Amygdala (tissue), 56 donors: ENCODE results near the gene POP4.

Experiments used
- DNase-seq, 56 donors: peaks; one replicate each; lab custom pipeline; 2025; lab: John Stamatoyannopoulos, UW

POP4 gene

DNA sequence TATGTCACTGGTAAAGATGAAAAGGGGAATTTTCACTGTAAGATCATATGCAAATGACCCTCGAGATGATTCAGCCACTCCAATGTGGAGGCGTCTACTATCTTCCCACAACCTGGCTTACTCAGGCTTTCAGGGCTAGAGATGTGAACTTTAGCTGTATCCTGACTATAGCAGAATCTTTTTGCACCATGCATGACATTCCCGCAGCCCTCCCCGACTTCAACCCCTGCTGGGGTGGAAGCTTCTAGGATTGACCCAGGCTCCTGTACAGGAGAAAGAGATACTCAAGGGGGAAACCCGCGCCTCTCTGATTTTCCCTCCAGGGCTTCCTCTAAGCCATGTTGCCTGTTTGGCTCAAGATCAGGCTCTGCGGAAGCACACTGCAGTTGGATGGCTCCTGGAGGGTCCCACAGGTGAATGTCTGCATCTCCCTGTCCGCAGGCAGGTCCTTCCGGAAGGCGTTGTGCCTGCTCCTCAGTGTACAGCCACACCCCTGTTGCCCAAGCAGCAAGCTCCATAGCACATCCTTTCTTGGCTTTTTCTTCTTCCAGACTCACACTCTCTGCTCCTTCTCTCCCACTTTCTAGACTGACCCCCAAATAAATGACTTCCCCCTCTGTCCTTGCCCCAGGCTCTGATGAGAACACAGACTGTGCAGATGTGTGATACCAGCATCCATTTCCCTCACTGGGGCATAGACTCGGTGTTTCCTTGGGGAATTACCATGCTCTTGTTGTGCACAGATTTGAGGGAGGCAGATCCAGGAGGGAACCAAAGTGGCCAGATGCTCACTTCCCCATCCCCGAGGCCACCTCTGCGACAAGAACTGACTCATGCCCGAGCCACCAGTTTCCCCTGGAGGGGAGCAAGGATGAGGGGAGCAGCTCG is 29.1 kb upstream of the POP4 start:
- no peak for DNase-seq

DNA sequence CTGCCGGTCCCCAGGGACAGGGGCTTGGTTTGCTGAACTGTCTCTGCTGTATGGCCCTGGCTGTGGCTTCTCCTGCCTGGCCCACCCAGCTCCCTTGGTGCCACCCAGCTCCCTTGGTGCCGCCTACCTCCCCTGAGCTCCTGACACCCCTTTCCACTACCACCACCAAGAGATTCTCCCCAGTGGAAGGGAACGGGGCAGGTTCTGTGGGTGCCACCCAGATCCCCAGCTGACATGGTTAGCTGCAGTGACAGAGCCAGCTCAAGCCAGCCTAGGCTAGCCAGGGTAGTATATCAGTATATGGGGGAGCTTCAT is 28.5 kb upstream of the POP4 start:
- DNase-seq: no peak

DNA sequence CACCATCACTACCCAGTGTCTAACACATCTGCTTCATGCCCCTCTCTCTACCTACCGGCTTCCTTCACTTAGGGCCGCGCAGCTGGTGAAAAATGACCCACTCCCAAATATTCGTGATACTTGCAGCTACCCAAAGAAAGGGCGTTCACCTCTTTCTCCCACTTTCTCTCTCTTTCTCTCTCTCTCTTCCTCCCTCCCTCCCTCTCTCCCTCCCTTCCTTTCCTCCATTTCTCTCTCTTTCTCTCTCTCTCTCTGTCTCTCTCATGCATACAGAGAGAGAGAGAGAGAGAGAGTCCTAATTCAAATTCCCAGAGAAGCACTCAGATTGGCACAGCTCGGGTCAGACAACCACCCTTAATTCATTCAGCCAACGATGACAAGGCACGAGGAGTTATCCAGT is 27.7 kb upstream of the POP4 start:
- no peak for DNase-seq

DNA sequence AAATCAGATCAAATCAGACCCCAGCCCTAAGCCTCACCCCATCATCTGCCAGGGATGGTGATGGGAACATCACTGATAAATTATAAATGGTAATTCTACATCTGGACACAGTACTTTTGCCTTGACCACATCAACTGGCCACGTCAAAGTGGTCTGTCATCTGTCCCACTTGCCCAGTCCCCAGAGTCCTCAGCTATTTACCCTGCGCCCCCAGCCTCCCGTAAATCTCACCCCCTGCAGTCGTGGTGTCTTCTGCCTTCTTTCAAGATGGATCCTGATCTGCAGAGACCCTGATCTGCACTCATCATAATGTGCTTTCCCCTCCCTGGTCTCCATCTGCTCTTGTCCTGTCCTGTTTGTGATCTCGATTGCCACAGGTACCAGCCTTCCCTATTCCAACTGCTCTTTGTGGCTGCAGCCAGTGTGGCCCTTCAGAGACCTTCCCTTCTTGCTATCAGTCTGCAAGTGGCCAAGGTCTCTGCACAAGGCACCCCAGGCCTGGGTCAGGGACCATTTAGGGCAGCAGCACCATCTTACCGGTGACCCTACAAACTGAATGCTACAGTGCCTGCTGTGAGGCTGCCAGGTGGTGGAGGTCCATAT is 26.7 kb upstream of the POP4 start:
- no peak for DNase-seq

DNA sequence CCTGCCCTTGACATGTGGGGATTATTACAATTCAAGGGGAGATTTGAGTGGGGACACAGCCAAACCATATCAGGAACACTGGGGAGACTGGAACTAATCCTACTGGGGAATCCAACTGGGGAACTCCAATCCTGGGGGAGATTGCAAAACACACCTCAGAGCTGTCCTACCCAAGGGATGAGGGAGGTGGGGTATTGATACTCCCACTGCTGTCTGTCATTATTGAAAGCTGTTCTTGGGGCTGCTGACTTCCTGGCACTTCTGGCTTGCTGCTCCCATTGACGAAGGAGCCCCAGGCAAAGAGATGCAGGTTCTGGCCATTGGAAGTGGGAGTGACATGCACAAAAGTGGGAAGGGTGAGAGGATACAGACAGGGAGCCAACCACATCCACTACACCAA is 24.7 kb upstream of the POP4 start:
- DNase-seq: no peak

- no peak for DNase-seq
Measured at GRCh38 chr19:29583196-29583999, 22.7 kb upstream of the POP4 start.

DNA sequence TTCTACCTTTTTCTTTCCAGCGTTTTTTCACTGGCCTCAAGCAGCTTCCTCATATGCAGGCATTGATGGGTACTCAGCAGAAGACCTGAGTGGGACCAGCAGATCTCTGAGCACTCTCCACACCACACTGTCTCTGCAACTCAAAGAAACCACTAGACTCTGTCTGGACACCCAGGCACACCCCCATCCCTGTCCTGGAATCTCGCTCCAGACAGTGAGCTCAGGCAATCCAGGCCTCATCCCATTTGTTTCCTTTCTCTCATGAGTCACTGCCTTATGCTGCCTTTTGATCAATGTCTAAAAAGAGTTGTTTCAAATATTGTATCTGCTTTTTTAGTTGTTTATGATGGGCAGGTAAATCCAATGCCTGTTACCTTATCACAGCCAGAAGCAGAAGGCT is 19.7 kb upstream of the POP4 start:
- DNase-seq: no peak

DNA sequence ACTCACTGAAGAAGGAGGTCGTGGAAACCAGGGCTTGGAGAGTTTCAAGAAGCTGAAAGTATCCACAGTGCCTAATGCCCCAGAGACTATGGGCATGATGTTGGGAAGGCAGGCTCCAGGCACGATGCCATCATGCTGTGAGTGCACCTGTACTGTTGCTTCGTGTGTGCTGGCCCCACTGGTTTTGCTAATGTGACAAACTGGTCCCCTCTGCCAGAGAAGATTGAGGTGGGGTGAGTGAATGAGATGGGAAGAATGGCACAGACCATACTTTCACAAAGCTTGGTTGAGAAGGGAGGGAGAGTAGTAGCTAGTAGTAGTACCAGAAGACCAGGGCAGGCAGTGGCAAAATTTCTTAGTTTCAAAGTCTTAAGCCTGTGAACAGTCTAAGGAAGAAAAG is 19.0 kb upstream of the POP4 start:
- no peak for DNase-seq

DNA sequence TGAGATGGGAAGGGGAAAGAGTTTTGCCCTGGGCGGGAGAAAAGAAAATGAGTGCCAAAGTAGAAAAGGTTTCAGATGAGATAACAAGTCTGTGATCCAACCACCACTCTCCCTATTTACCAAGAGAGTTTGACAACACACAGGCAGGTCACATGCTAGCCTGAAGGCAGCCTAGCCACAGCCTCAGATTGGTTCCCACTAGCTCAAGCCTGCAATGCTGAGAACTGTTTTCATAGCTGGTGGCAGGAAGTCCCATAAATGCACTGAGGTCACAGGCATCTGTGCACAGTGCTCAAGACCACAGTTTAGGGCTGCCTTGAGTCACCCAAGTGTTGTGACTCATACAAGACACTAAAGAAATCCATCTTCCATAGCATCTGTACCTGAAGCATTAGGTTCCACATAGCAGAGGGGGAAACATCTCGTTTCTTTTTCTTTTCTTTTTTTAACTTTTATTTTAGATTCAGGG is 18.5 kb upstream of the POP4 start:
- DNase-seq: no peak

DNA sequence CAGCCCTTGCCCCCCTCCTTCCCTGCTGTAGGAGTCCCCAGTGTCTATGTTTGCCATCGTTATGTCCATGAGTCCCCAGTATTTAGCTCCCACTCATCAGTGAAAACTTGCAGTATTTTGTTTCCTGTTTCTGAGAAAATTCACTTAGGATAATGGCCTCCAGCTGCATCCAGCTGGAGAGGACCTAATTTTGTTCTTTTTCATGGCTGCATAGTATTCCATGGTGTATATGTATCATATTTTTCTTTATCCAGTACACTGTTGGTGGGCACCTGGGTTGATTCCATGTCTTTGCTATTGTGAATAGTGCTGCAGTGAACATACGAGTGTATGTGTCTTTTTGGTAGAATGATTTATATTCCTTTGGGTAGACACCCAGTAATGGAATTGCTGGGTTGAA is 18.0 kb upstream of the POP4 start:
- no peak for DNase-seq

GRCh38 chr19:29590278-29590677 is 15.8 kb upstream of the POP4 start:
- no peak for DNase-seq

- no peak for DNase-seq
Measured at GRCh38 chr19:29591670-29592069, 14.4 kb upstream of the POP4 start.

DNA sequence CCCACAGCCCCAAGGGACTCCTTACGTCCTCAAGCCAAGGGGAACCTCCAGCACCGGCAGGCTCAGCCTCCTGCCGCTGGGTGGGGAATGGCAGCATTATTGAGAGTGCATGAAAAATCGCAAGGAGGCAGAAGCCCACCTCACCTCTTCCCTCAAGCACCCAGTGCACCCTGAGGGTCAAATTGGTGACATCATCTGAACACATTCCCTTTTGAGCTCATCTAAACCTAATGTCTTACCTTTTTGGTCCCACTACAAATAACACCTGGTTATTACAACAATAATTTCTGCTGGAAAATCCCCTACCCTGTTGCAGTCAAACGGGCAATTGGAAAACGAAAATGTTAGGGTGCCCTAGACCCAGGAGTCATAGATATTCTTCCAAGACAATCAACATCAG is 12.2 kb upstream of the POP4 start:
- DNase-seq: no peak

- DNase-seq: no peak
Measured at GRCh38 chr19:29596080-29596727, 9.9 kb upstream of the POP4 start.

DNA sequence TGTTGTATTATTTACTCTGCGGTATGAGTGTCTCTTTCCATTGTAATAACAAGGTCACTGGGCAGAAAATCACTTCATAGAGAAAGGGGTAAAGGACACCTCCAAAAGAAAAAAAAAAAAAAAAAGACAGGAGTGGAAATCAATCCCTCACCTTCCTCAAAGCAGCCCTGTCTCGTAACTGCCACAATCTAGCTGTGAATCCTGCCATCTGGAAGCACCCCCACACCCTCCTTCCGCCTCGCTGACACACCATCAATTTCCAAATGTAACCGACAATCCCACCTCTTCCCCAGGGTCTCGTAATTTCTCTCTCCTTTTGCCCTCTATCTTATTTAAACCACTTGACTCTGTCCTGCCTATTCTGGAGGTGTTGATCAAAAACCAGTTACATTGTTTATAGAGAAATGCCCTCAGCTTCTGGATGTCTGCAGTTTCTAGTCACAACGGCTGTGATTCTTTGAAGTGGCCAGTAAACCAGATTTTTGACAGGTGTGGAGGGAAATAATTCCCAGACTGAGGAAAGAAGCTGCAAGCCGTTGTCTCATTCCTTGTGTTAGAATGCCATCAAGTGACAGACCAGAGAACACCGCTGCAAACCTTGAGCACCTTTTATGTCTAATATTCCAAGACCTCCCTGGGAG is 9.1 kb upstream of the POP4 start:
- peak in 10 of 56 donors; percentile 3 to 42 (median 19) for DNase-seq

GRCh38 chr19:29598036-29598435 is 8.0 kb upstream of the POP4 start:
- no peak for DNase-seq

DNA sequence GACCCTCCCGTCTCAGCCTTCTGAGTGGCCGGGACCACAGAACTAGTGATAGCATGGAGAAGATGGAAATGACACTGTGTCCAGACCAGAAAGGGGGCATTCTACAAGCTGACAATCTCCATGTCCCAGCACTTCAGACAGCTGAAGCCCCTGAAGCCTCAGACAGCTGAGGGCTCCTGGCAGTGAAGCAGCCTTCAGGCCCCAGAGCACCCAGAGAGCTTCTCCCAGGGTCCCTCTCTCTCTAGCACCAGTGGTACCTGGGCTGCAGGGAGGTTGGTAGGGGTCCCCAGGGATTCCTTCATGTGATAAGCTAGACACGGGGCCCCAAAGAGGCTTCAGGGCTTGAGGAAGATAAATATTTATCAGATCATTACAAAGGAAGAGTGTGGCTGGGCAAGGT is 7.6 kb upstream of the POP4 start:
- no peak for DNase-seq

DNA sequence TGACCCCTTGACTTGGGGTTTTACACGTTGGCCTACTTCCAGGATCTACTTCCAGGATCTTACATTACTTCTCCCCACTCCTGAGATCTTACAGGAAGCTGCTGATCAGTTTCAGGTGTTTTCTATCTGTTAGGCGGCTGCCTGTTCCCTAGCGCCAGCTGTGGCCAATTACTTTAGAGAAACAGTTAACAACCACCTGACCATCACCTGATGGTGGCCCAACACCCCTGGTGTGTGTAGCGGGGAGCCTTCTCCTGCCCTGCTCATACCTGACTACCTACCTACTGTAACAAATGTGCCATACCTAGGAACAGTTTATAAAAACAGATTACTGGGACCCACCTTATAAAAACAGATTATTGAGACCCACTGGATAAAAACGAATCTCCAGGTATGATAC is 2.8 kb upstream of the POP4 start:
- no peak for DNase-seq

DNA sequence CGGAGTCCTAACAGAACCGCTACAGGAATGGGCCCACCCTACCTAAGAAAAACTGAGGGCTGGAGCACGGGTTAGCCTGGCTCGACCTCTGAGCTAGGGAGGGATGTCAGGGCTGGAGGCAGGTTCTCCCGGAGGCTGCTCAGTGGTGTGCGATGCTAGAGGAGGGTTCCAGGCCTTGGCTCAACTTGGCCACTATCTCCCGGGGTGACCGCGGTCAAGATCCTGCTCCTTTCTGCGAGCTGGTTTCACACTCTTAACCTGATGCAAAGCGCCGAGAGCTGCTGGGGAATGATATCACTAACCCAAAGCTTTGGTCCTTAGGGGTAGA is 301 bp downstream of the POP4 start:
- DNase-seq: no peak

DNA sequence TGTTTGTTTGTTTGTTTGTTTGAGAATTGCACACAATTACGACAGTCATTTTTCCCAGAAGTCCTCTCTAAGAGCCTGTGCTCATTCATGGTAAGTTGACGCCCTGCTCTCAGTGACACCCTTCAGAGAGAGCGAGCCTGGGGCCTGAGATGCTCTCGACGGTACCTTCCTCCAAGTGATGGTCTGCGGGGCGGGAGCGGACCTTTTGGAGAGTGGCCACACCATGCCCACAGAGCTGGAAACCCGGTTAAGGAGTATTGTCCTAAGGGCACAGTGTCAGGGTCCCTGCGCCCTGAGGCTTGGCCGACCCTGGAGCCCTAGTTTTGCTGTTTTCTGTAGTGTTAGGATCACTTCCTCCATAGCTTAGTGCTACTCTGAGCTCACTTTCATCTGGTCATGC is 3.6 kb downstream of the POP4 start:
- no peak for DNase-seq

DNA sequence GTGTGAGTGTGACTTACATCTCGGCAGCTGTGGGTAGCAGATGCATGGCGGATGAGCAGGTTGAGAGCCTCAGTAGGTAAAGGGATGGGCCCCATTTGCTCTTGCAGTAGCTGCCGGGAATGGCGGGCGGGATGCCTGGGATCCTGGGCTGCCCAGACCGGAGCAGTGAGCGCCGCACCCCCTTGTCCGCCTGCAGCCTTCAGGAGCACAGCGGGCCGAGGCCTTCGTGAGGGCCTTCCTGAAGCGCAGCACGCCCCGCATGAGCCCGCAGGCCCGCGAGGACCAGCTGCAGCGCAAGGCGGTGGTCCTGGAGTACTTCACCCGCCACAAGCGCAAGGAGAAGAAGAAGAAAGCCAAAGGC is 4.1 kb downstream of the POP4 start:
- DNase-seq: peak in 1 of 56 donors; percentile 32
